HEK293 (cell line): ENCODE data around the gene STIP1.

Experiments
- BCL11A ChIP-seq: fragments of 450-650 bp; formaldehyde crosslinking; IDR thresholded peaks from 2 replicates; pipeline ENCODE4 v1.5.1; 2016; ENCODE audit warnings: low read depth, missing biosample characterization, missing genetic modification characterization
- BCL11B ChIP-seq: fragments of 450-650 bp; formaldehyde crosslinking; IDR thresholded peaks from 2 replicates; pipeline ENCODE4 v1.5.1; 2016; ENCODE audit warnings: low read depth, missing biosample characterization, missing genetic modification characterization
- ELK4 ChIP-seq: IDR thresholded peaks from 2 replicates; pipeline ENCODE4 v1.6.1; 2011; ENCODE audit warnings: mild to moderate bottlenecking, low read depth, low read length, borderline replicate concordance
- HIC1 ChIP-seq: fragments of 450-650 bp; formaldehyde crosslinking; IDR thresholded peaks from 2 replicates; pipeline ENCODE4 v1.5.1; 2016; ENCODE audit warnings: missing biosample characterization, missing genetic modification characterization
- HOXA7 ChIP-seq: sonication (generic); formaldehyde crosslinking; IDR thresholded peaks from 2 replicates; pipeline ENCODE4 v1.8.1; 2022; ENCODE audit warnings: missing genetic modification reagents, borderline replicate concordance
- HOXD13 ChIP-seq: sonication (generic); formaldehyde crosslinking; IDR thresholded peaks from 2 replicates; pipeline ENCODE4 v1.8.0; 2022; ENCODE audit warnings: missing genetic modification reagents, borderline replicate concordance
- INSM2 ChIP-seq: fragments of 450-650 bp; formaldehyde crosslinking; IDR thresholded peaks from 2 replicates; pipeline ENCODE4 v1.5.1; 2016; ENCODE audit warnings: missing biosample characterization, missing genetic modification characterization
- OVOL3 ChIP-seq: fragments of 450-650 bp; formaldehyde crosslinking; IDR thresholded peaks from 2 replicates; pipeline ENCODE4 v1.5.1; 2016; ENCODE audit warnings: missing biosample characterization, missing genetic modification characterization
- PRDM2 ChIP-seq: fragments of 450-650 bp; formaldehyde crosslinking; IDR thresholded peaks from 2 replicates; pipeline ENCODE4 v1.5.1; 2016; ENCODE audit warnings: missing biosample characterization, missing genetic modification characterization, borderline replicate concordance
- SALL2 ChIP-seq: fragments of 450-650 bp; formaldehyde crosslinking; IDR thresholded peaks from 2 replicates; pipeline ENCODE4 v1.5.0; 2017; ENCODE audit warnings: missing biosample characterization, mild to moderate bottlenecking, missing genetic modification characterization, borderline replicate concordance
- SP2 ChIP-seq: fragments of 450-650 bp; formaldehyde crosslinking; IDR thresholded peaks from 2 replicates; pipeline ENCODE4 v1.5.1; 2016; ENCODE audit warnings: missing biosample characterization, missing genetic modification characterization
- SP3 ChIP-seq: fragments of 450-650 bp; formaldehyde crosslinking; IDR thresholded peaks from 2 replicates; pipeline ENCODE4 v1.5.1; 2016; ENCODE audit warnings: missing biosample characterization, missing genetic modification characterization
- WT1 ChIP-seq: fragments of 450-650 bp; formaldehyde crosslinking; IDR thresholded peaks from 2 replicates; pipeline ENCODE4 v1.5.1; 2016; ENCODE audit warnings: missing biosample characterization, missing genetic modification characterization
- ZBTB1 ChIP-seq: fragments of 450-650 bp; formaldehyde crosslinking; IDR thresholded peaks from 2 replicates; pipeline ENCODE4 v1.5.1; 2016; ENCODE audit warnings: missing biosample characterization, missing genetic modification characterization
- ZEB2 ChIP-seq: fragments of 450-650 bp; formaldehyde crosslinking; IDR thresholded peaks from 2 replicates; pipeline ENCODE4 v1.5.1; 2016; ENCODE audit warnings: missing biosample characterization, missing genetic modification characterization
- ZFHX2 ChIP-seq: fragments of 450-650 bp; formaldehyde crosslinking; conservative IDR thresholded peaks from 2 replicates; pipeline ENCODE4 v1.5.1; 2016; ENCODE audit warnings: missing biosample characterization, missing genetic modification characterization
- ZNF138 ChIP-seq: fragments of 450-650 bp; formaldehyde crosslinking; IDR thresholded peaks from 2 replicates; pipeline ENCODE4 v1.5.1; 2016; ENCODE audit warnings: missing biosample characterization, missing genetic modification characterization, borderline replicate concordance
- ZNF324 ChIP-seq: fragments of 450-650 bp; formaldehyde crosslinking; IDR thresholded peaks from 2 replicates; pipeline ENCODE4 v1.5.1; 2016; ENCODE audit warnings: missing biosample characterization, missing genetic modification characterization
- ZNF449 ChIP-seq: fragments of 450-650 bp; formaldehyde crosslinking; IDR thresholded peaks from 2 replicates; pipeline ENCODE4 v1.5.1; 2017; ENCODE audit warnings: missing biosample characterization, mild to moderate bottlenecking, missing genetic modification characterization, moderate library complexity
- ZNF555 ChIP-seq: fragments of 450-650 bp; formaldehyde crosslinking; conservative IDR thresholded peaks from 2 replicates; pipeline ENCODE4 v1.5.1; 2017; ENCODE audit warnings: missing biosample characterization, mild to moderate bottlenecking, missing genetic modification characterization, inconsistent platforms
- ZNF629 ChIP-seq: fragments of 450-650 bp; formaldehyde crosslinking; IDR thresholded peaks from 2 replicates; pipeline ENCODE4 v1.5.1; 2017; ENCODE audit warnings: missing biosample characterization, missing genetic modification characterization
- ZNF76 ChIP-seq: fragments of 450-650 bp; formaldehyde crosslinking; IDR thresholded peaks from 2 replicates; pipeline ENCODE4; 2016; ENCODE audit warnings: low read depth, missing biosample characterization, missing genetic modification characterization, borderline replicate concordance
- ZNF792 ChIP-seq: fragments of 450-650 bp; formaldehyde crosslinking; IDR thresholded peaks from 2 replicates; pipeline ENCODE4 v1.5.1; 2016; ENCODE audit warnings: missing biosample characterization, missing genetic modification characterization
- ZSCAN30 ChIP-seq: fragments of 450-650 bp; IDR thresholded peaks from 2 replicates; pipeline ENCODE4 v1.5.1; 2018; ENCODE audit warnings: missing biosample characterization, mild to moderate bottlenecking, missing genetic modification characterization, moderate library complexity
- ZXDB ChIP-seq: fragments of 450-650 bp; formaldehyde crosslinking; IDR thresholded peaks from 2 replicates; pipeline ENCODE4 v1.5.1; 2016; ENCODE audit warnings: missing biosample characterization, missing genetic modification characterization

STIP1 gene

GRCh38 chr11:64246871-64247728, 61.1 kb downstream of the STIP1 start, which contains the start of gene PPP1R14B (continued):
- TF ChIP-seq PRDM2 (tag by site-specific recombination) = no peak
- no peak for TF ChIP-seq ZBTB1
- no peak for TF ChIP-seq INSM2 (tag by site-specific recombination)
- 0 out of 2 replicates have a peak, but pooled peaks have one; percentile 28 for TF ChIP-seq ZNF629 (tag by site-specific recombination)
- TF ChIP-seq SALL2 (tag by site-specific recombination) = no peak
- TF ChIP-seq ZNF324 (tag by site-specific recombination) = no peak
- no peak for TF ChIP-seq ZNF555
- no peak for TF ChIP-seq OVOL3 (tag by site-specific recombination)
- no peak for TF ChIP-seq ZEB2 (tag by site-specific recombination)
- TF ChIP-seq ELK4 = no peak
- TF ChIP-seq HOXA7 (CRISPR knock-in tag) = no peak
- peak; percentile 13; the same call in 1 of the 2 replicates for TF ChIP-seq BCL11B (tag by site-specific recombination)
- peak; percentile 53; the same call in 1 of the 2 replicates for TF ChIP-seq ZNF449 (tag by site-specific recombination)
- TF ChIP-seq ZSCAN30 (tag by site-specific recombination) = 0 out of 2 replicates have a peak, but pooled peaks have one; percentile 48
- TF ChIP-seq ZNF138 (tag by site-specific recombination) = no peak
- no peak for TF ChIP-seq ZNF792 (tag by site-specific recombination)
- TF ChIP-seq ZFHX2 = peak; percentile 56; the same call in 1 of the 2 replicates
- TF ChIP-seq SP2 = peak; percentile 47
- no peak for TF ChIP-seq HOXD13 (CRISPR knock-in tag)
- TF ChIP-seq BCL11A (tag by site-specific recombination) = no peak
- peak; percentile 81 for TF ChIP-seq SP3 (tag by site-specific recombination)
- TF ChIP-seq ZNF76 (tag by site-specific recombination) = peak; percentile 86
- peak; percentile 63; the same call in 1 of the 2 replicates for TF ChIP-seq ZXDB
- TF ChIP-seq WT1 = peak; percentile 44; the same call in 1 of the 2 replicates
- 0 out of 2 replicates have a peak, but pooled peaks have one; percentile 24 for TF ChIP-seq HIC1 (tag by site-specific recombination)
